HepG2 (cell line): Measurements from ENCODE around the gene DSCAML1. TPM values are rescaled to one million over a fixed set of nuclear protein-coding genes. Genes with fewer than 3 reads are reported as not detected.

Experiments
- ATAC-seq: fragments of 200-7000 bp; cut with Tn5 transposase; 3 replicates; pipeline ENCODE4 v1.9.1; 2020; ENCODE audit warnings: mild to moderate bottlenecking, moderate library complexity
- BruUV-seq: library from RNA; stranded (reverse); fragments of 400-500 nt; replicated peaks from 2 replicates; lab custom pipeline; 2021; lab: Mats Ljungman, UMichigan
- CTCF ChIA-PET: fragments of 300-600 bp; formaldehyde crosslinking; extraction: SDS; loops from one replicate; lab custom pipeline; 2021; ENCODE audit warnings: low total read pairs, inconsistent platforms, low intra/inter-chr PET ratio; lab: Yijun Ruan, JAX
- POLR2A ChIA-PET: fragments of 350-600 bp; sonication (Branson Sonifier 250); formaldehyde crosslinking; loops from one replicate; lab custom pipeline; 2020; ENCODE audit warnings: antibody characterized with exemption, inconsistent platforms; lab: Yijun Ruan, JAX
- DNase-seq: peaks from one replicate; pipeline ENCODE4 v3.0.0-alpha.2; 2015; ENCODE audit warnings: low spot score
- FAIRE-seq: peaks from 3 replicates; lab custom pipeline; 2011; peaks lifted over from hg19 to GRCh38; lab: Jason Lieb, UNC
- H2AFZ ChIP-seq: one replicate; pipeline ENCODE4 v1.6.1; 2011; ENCODE audit warnings: low read length, inconsistent platforms
- H3K27ac ChIP-seq: fragments of 300-600 bp; 3 replicates; pipeline ENCODE4 v1.8.0; 2011; ENCODE audit warnings: mixed run types, mild to moderate bottlenecking, mixed read lengths, low read length, inconsistent platforms; ENCODE audit not compliant: insufficient read depth; ENCODE audit errors: extremely low read length
- H3K27me3 ChIP-seq, 2 experiments: fragments of 200-600 bp in 1 of 2; 2 replicates in 1 of 2; 3 replicates in 1 of 2; pipeline versions ENCODE4 v1.6.0 to v1.8.0; 2011; ENCODE audit warnings: low read length in 2 of 2, mild to moderate bottlenecking in 2 of 2, moderate library complexity in 2 of 2, inconsistent platforms in 1 of 2; ENCODE audit not compliant: insufficient read depth in 2 of 2, control insufficient read depth in 1 of 2
- H3K36me3 ChIP-seq, 2 experiments: fragments of 200-600 bp in 1 of 2; replicated peaks in 1 of 2; 2 replicates in 1 of 2; 3 replicates in 1 of 2; pipeline versions ENCODE4 v1.5.1 to v1.8.0; 2011; ENCODE audit warnings: low read length in 2 of 2, inconsistent platforms in 1 of 2; ENCODE audit not compliant: insufficient read depth in 2 of 2, control insufficient read depth in 1 of 2
- H3K4me1 ChIP-seq: 2 replicates; pipeline ENCODE4 v1.5.1; 2012; ENCODE audit warnings: low read length, inconsistent platforms; ENCODE audit not compliant: insufficient read depth
- H3K4me2 ChIP-seq: 2 replicates; pipeline ENCODE4 v1.6.0; 2011; ENCODE audit warnings: low read depth, low read length, inconsistent platforms
- H3K4me3 ChIP-seq, 3 experiments: fragments of 200-600 bp in 1 of 3; sonication (generic), shearing (Covaris generic) in 1 of 3; replicated peaks in 1 of 3; 2 replicates each; pipeline ENCODE4 v1.5.1; 2011 to 2016; ENCODE audit warnings: low read length in 3 of 3, inconsistent platforms in 2 of 3, low read depth in 2 of 3, mild to moderate bottlenecking in 2 of 3, control low read depth in 1 of 3, mixed read lengths in 1 of 3; ENCODE audit not compliant: insufficient read depth in 1 of 3
- H3K79me2 ChIP-seq: one replicate; pipeline ENCODE4 v1.6.1; 2011; ENCODE audit warnings: low read length, inconsistent platforms; ENCODE audit not compliant: insufficient read depth
- H3K9ac ChIP-seq: 2 replicates; pipeline ENCODE4 v1.6.0; 2011; ENCODE audit warnings: mild to moderate bottlenecking, low read depth, low read length, inconsistent platforms; ENCODE audit not compliant: insufficient read depth
- H3K9me3 ChIP-seq: 2 replicates; pipeline ENCODE4 v1.5.1; 2012; ENCODE audit warnings: mild to moderate bottlenecking, low read length
- H4K20me1 ChIP-seq: 2 replicates; pipeline ENCODE4 v1.6.0; 2011; ENCODE audit warnings: inconsistent platforms, mild to moderate bottlenecking, low read length, moderate library complexity; ENCODE audit not compliant: insufficient read depth
- FIP1L1 ChIP-seq: fragments of 200-400 bp; formaldehyde crosslinking; IDR thresholded peaks from 2 replicates; pipeline ENCODE4 v1.6.1; 2018; ENCODE audit warnings: low read depth, mild to moderate bottlenecking, low read length, moderate library complexity, borderline replicate concordance; ENCODE audit not compliant: insufficient read depth
- FOXC1 ChIP-seq: sonication (generic); formaldehyde crosslinking; IDR thresholded peaks from 2 replicates; pipeline ENCODE4 v1.8.0; 2022; ENCODE audit warnings: mild to moderate bottlenecking, missing genetic modification reagents, borderline replicate concordance
- FOXO1 ChIP-seq: sonication (generic); formaldehyde crosslinking; IDR thresholded peaks from 2 replicates; pipeline ENCODE4 v1.4.0; 2020; ENCODE audit warnings: missing genetic modification reagents
- HIVEP1 ChIP-seq: sonication (generic); formaldehyde crosslinking; IDR thresholded peaks from 2 replicates; pipeline ENCODE4 v1.4.0; 2020; ENCODE audit warnings: mild to moderate bottlenecking, missing genetic modification reagents
- NBN ChIP-seq: fragments of 450-650 bp; conservative IDR thresholded peaks from 2 replicates; pipeline ENCODE4 v1.6.1; 2017
- NFATC3 ChIP-seq: sonication (generic); formaldehyde crosslinking; IDR thresholded peaks from 2 replicates; pipeline ENCODE4 v1.5.1; 2020; ENCODE audit warnings: mild to moderate bottlenecking, missing genetic modification reagents
- SCMH1 ChIP-seq: sonication (generic); formaldehyde crosslinking; IDR thresholded peaks from 2 replicates; pipeline ENCODE4 v1.9.0; 2021; ENCODE audit warnings: missing genetic modification reagents, mild to moderate bottlenecking, borderline replicate concordance
- THAP11 ChIP-seq: IDR thresholded peaks from 2 replicates; pipeline ENCODE4 v1.6.1; 2016; ENCODE audit warnings: missing biosample characterization, missing genetic modification reagents
- ZNF24 ChIP-seq: fragments of 450-650 bp; IDR thresholded peaks from 2 replicates; pipeline ENCODE4 v1.6.1; 2017; ENCODE audit warnings: antibody characterized with exemption, mild to moderate bottlenecking
- ZNF292 ChIP-seq: sonication (generic); formaldehyde crosslinking; IDR thresholded peaks from 2 replicates; pipeline ENCODE4 v1.8.1; 2022; ENCODE audit warnings: mild to moderate bottlenecking, low read depth, missing genetic modification reagents, borderline replicate concordance
- ZNF382 ChIP-seq: sonication (generic); formaldehyde crosslinking; IDR thresholded peaks from 2 replicates; pipeline ENCODE4 v1.5.0; 2020; ENCODE audit warnings: missing genetic modification reagents, mild to moderate bottlenecking, borderline replicate concordance
- ZNF878 ChIP-seq: sonication (generic); formaldehyde crosslinking; IDR thresholded peaks from 2 replicates; pipeline ENCODE4 v1.8.1; 2023; ENCODE audit warnings: mild to moderate bottlenecking, missing genetic modification reagents, moderate library complexity
- WGBS: methylation state at CpG from one replicate; pipeline ENCODE4 v1.1.6; 2017; ENCODE audit warnings: low lambda C conversion rate; 5-methylcytosine and 5-hydroxymethylcytosine counted together
- in situ Hi-C: cut with HindIII; loops from 2 replicates; pipeline ENCODE4 v1.10.0; 2017; ENCODE audit warnings: low pct_unique_long_range_greater_than_20kb; ENCODE audit not compliant: extremely low pct_ligation_motif_present
- intact Hi-C: fragments of 100-400 bp; cut with micrococcal nuclease; formaldehyde crosslinking; loops from one replicate; pipeline ENCODE4 v1.10.0; 2022; ENCODE audit not compliant: unreplicated experiment
- polyA plus RNA-seq, 8 experiments: library from polyadenylated mRNA; depleted of rRNA in 3 of 8; stranded (reverse) in 7 of 8; unstranded in 1 of 8; fragments of >200 nt; fragmentation: Illumina TruSeq in 4 of 8; extraction: Trizol in 4 of 8; gene quantifications; 2 replicates each; pipeline versions ENCODE4 v1.2.1 to v1.2.3, GENCODE V29; 2011 to 2016; ENCODE audit warnings: low read depth in 4 of 8, missing spikeins in 1 of 8, mixed read lengths in 1 of 8; ENCODE audit not compliant: insufficient read depth in 1 of 8
- total RNA-seq, 5 experiments: library from RNA; depleted of rRNA; stranded (reverse); fragments of >200 nt; fragmentation: Illumina TruSeq; extraction: Trizol; gene quantifications; 2 replicates each; pipeline ENCODE4 v1.2.3, GENCODE V29; 2016; ENCODE audit warnings: low read depth in 1 of 5
- TF ChIP-seq, protein P1 (sequence below): sonication (generic); formaldehyde crosslinking; IDR thresholded peaks from 2 replicates; pipeline ENCODE4 v1.4.0; 2020; ENCODE audit warnings: missing genetic modification reagents, borderline replicate concordance
- TF ChIP-seq, protein P2 (sequence below): sonication (generic); formaldehyde crosslinking; IDR thresholded peaks from 2 replicates; pipeline ENCODE4 v1.5.0; 2020; ENCODE audit warnings: mild to moderate bottlenecking, low read depth, missing genetic modification reagents, borderline replicate concordance
- TF ChIP-seq, protein P3 (sequence below): IDR thresholded peaks from 2 replicates; pipeline ENCODE4 v1.6.1; 2016; ENCODE audit warnings: low read depth

The DSCAML1 gene
- total and polyA plus RNA-seq, 2 of the 13 experiments (the other 11 are each of a cell fraction or from before 2014, with no cell fraction given), result 0.29 to 0.40 TPM

DNA sequence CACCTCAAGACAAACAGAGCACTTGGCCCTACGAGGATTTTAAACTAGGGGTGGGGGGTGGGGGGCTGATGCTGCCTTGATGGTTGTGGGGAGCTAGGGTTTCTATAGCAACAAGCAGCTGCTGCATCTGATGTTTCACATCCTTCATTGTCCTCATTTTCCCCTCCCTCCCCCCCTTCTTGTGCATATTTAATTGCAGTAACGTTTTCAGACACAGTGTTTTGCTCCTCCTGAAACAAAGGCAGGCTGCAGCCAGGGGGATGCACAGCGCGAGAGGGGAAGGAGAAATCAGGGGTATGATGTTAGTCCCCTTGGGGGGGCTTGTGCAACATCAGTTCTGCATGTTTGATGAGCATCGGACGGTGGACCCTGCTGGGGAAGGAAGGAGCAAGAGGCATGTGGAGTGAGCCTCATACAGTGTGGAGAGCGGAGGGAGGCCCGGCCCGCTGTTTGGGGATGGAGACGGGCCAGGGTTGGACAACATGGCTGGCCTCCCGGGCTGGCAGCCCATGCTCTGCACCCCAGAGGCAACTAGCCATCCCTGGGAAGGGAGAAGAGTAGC is 261.1 kb downstream of the DSCAML1 start:
- no TSS peak for BruUV-seq
- Histone ChIP-seq H2AFZ (no peak overlapping the region), H3K4me3 (no peak overlapping the region), H3K9me3 (no peaks in the 10 kb centered on the region), H3K79me2 (no peaks in the 10 kb centered on the region), H3K36me3 (no peaks in the 10 kb centered on the region), H3K4me2 (no peak overlapping the region), H3K9ac (no peak overlapping the region), H3K27ac (no peak overlapping the region), H3K4me1 (no peaks in the 10 kb centered on the region), H3K27me3 (peaks cover 0 to 1% of the 10 kb centered on the region in 2 experiments; a peak in 2 of 5 replicates), H4K20me1 (no peaks in the 10 kb centered on the region)
- in situ Hi-C loops (no loop called here), intact Hi-C loops (no loop called here)
- ATAC-seq (no peak), FAIRE-seq (no peak), DNase-seq (no peak)
- ChIA-PET CTCF (no interaction called here), POLR2A (no interaction called here)
- TF ChIP-seq HIVEP1 (CRISPR knock-in tag) (no peak), ZNF292 (CRISPR knock-in tag) (no peak), ZNF24 (no peak), THAP11 (CRISPR knock-in tag) (no peak), ZNF382 (CRISPR knock-in tag) (no peak), NFATC3 (no peak), FOXO1 (no peak), ZNF878 (no peak), NBN (no peak), FOXC1 (no peak), FIP1L1 (no peak), SCMH1 (CRISPR knock-in tag) (no peak)
- TF ChIP-seq, protein P1, sequence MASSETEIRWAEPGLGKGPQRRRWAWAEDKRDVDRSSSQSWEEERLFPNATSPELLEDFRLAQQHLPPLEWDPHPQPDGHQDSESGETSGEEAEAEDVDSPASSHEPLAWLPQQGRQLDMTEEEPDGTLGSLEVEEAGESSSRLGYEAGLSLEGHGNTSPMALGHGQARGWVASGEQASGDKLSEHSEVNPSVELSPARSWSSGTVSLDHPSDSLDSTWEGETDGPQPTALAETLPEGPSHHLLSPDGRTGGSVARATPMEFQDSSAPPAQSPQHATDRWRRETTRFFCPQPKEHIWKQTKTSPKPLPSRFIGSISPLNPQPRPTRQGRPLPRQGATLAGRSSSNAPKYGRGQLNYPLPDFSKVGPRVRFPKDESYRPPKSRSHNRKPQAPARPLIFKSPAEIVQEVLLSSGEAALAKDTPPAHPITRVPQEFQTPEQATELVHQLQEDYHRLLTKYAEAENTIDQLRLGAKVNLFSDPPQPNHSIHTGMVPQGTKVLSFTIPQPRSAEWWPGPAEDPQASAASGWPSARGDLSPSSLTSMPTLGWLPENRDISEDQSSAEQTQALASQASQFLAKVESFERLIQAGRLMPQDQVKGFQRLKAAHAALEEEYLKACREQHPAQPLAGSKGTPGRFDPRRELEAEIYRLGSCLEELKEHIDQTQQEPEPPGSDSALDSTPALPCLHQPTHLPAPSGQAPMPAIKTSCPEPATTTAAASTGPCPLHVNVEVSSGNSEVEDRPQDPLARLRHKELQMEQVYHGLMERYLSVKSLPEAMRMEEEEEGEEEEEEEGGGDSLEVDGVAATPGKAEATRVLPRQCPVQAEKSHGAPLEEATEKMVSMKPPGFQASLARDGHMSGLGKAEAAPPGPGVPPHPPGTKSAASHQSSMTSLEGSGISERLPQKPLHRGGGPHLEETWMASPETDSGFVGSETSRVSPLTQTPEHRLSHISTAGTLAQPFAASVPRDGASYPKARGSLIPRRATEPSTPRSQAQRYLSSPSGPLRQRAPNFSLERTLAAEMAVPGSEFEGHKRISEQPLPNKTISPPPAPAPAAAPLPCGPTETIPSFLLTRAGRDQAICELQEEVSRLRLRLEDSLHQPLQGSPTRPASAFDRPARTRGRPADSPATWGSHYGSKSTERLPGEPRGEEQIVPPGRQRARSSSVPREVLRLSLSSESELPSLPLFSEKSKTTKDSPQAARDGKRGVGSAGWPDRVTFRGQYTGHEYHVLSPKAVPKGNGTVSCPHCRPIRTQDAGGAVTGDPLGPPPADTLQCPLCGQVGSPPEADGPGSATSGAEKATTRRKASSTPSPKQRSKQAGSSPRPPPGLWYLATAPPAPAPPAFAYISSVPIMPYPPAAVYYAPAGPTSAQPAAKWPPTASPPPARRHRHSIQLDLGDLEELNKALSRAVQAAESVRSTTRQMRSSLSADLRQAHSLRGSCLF, result no peak
- TF ChIP-seq, protein P2, sequence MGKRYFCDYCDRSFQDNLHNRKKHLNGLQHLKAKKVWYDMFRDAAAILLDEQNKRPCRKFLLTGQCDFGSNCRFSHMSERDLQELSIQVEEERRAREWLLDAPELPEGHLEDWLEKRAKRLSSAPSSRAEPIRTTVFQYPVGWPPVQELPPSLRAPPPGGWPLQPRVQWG, result no peak
- TF ChIP-seq, protein P3, sequence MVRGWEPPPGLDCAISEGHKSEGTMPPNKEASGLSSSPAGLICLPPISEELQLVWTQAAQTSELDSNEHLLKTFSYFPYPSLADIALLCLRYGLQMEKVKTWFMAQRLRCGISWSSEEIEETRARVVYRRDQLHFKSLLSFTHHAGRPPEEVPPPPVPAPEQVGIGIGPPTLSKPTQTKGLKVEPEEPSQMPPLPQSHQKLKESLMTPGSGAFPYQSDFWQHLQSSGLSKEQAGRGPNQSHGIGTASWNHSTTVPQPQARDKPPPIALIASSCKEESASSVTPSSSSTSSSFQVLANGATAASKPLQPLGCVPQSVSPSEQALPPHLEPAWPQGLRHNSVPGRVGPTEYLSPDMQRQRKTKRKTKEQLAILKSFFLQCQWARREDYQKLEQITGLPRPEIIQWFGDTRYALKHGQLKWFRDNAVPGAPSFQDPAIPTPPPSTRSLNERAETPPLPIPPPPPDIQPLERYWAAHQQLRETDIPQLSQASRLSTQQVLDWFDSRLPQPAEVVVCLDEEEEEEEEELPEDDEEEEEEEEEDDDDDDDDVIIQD (CRISPR knock-in tag), result no peak
- WGBS, result 54% methylated on average over 11 of the region's 11 CpGs
